Gastroesophageal sphincter (tissue), 4 donors: Measurements from ENCODE around the gene NTHL1. TPM values are rescaled to one million over a fixed set of nuclear protein-coding genes. Genes with fewer than 3 reads are reported as not detected.

Experiments
- ATAC-seq: fragments of 150-250 bp; one replicate; pipeline ENCODE4 v1.9.1; 2016; ENCODE audit warnings: mild to moderate bottlenecking, moderate library complexity
- H3K27ac ChIP-seq, 4 donors: fragments of 200-600 bp; sonication (generic) in 3 of 4; 1 replicate in 3 of 4; 2 replicates in 1 of 4; pipeline ENCODE4 v1.5.1; 2016 to 2019
- H3K27me3 ChIP-seq: fragments of 200-600 bp; sonication (generic); one replicate; pipeline ENCODE4 v1.5.1; 2019
- H3K36me3 ChIP-seq, 2 donors: fragments of 200-600 bp; sonication (generic); one replicate each; pipeline ENCODE4 v1.5.1; 2019; ENCODE audit warnings: control low read depth in 1 of 2
- H3K4me1 ChIP-seq, 3 donors: fragments of 200-600 bp; sonication (generic); 1 replicate in 2 of 3; 2 replicates in 1 of 3; pipeline ENCODE4 v1.5.1; 2016 to 2019; ENCODE audit warnings: control low read depth in 2 of 3
- H3K4me3 ChIP-seq, 2 donors: fragments of 200-600 bp; sonication (generic); one replicate each; pipeline ENCODE4 v1.5.1; 2019; ENCODE audit warnings: mild to moderate bottlenecking in 1 of 2, moderate library complexity in 1 of 2
- H3K9me3 ChIP-seq, 3 donors: fragments of 200-600 bp; sonication (generic); one replicate each; pipeline ENCODE4 v1.5.1; 2017 to 2019; ENCODE audit warnings: control low read depth in 2 of 3
- EP300 ChIP-seq: sonication (generic); formaldehyde crosslinking; IDR thresholded peaks from one replicate; pipeline ENCODE4 v1.6.1; 2017; ENCODE audit warnings: antibody characterized with exemption, mild to moderate bottlenecking
- POLR2A ChIP-seq, 2 donors: fragments of 450-650 bp; IDR thresholded peaks; one replicate each; pipeline ENCODE4 v1.6.1; 2017; ENCODE audit warnings: antibody characterized with exemption in 2 of 2, mild to moderate bottlenecking in 2 of 2, moderate library complexity in 1 of 2
- POLR2AphosphoS5 ChIP-seq: sonication (generic); formaldehyde crosslinking; IDR thresholded peaks from one replicate; pipeline ENCODE4 v1.6.1; 2017; ENCODE audit warnings: antibody characterized with exemption
- WGBS, 2 donors: methylation state at CpG; one replicate each; pipeline ENCODE4 v1.1.5; 2018; ENCODE audit warnings: low coverage in 1 of 2; 5-methylcytosine and 5-hydroxymethylcytosine counted together
- total RNA-seq, 4 donors: library from RNA; depleted of rRNA; stranded (reverse); fragments of >200 nt; gene quantifications; one replicate each; pipeline ENCODE4 v1.1.0, GENCODE V29; 2016
- TF ChIP-seq, protein P1 (sequence below), 4 experiments: fragments of 200-600 bp in 2 of 4; fragments of 450-650 bp in 2 of 4; sonication (generic) in 1 of 4; IDR thresholded peaks; one replicate each; pipeline ENCODE4 v1.5.1; 2017 to 2019; ENCODE audit warnings: antibody characterized with exemption in 4 of 4, mild to moderate bottlenecking in 2 of 4, moderate library complexity in 2 of 4

The NTHL1 gene
- total RNA-seq, 4 donors from 2014 or later, result 18.4 to 25.4 (median 21.6) TPM

DNA sequence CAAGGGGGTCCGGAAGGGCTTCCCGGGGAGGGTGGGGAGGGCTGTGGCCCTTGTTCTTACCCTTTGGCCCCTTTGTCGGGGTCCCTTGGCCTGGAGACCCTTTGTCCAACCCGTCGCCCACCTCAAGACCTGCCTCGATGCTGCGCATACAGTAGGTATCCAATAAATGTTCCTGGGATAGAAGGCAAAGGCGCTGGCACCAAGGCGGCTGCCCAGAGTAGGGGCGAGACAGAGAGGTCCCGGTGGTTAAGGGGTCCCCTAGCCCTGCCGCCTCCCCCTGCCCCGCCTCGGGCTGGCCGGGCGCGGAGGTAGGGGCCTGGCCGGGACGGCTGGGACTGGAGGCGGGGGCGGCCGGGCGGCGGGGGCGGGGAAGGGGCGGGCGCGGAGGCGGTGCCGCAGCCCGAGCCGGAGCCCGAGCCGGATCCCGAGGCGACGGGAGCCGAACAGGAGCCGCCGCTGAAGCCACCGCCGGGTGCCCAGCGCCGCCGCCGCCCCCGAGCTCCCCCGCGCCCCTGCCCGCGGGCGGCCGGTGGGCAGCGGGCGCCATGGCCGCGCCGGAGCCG is 21.1 kb downstream of the NTHL1 start, which contains the start of gene NHERF2:
NHERF2 (plus strand) TSS at position 442 of the 563 bp plus-strand sequence; CDS start at position 546, 104 bp downstream.
- peak; percentile 29 for ATAC-seq
- Histone ChIP-seq H3K27ac (peak within 1 kb of the TSS in 3 of 4 donors; percentile 76 to 85 (median 79)), H3K27me3 (peaks cover 12% of the 10 kb centered on the region), H3K4me1 (peaks cover 0 to 74% (median 30%) of the 10 kb centered on the region in 3 donors), H3K36me3 (peaks cover 0 to 11% of the 10 kb centered on the region in 2 donors), H3K9me3 (no peaks in the 10 kb centered on the region), H3K4me3 (peak within 1 kb of the TSS; percentile 57 to 79)
- 20% methylated on average over 1 of the region's 59 CpGs; no CpG with 5 or more reads in 1 of the 2 donors for WGBS, 2 donors
- TF ChIP-seq POLR2AphosphoS5, result no peak
- TF ChIP-seq, protein P1, sequence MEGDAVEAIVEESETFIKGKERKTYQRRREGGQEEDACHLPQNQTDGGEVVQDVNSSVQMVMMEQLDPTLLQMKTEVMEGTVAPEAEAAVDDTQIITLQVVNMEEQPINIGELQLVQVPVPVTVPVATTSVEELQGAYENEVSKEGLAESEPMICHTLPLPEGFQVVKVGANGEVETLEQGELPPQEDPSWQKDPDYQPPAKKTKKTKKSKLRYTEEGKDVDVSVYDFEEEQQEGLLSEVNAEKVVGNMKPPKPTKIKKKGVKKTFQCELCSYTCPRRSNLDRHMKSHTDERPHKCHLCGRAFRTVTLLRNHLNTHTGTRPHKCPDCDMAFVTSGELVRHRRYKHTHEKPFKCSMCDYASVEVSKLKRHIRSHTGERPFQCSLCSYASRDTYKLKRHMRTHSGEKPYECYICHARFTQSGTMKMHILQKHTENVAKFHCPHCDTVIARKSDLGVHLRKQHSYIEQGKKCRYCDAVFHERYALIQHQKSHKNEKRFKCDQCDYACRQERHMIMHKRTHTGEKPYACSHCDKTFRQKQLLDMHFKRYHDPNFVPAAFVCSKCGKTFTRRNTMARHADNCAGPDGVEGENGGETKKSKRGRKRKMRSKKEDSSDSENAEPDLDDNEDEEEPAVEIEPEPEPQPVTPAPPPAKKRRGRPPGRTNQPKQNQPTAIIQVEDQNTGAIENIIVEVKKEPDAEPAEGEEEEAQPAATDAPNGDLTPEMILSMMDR (IDR thresholded peaks at IDR 0.05), result no peak
- TF ChIP-seq POLR2A (IDR thresholded peaks at IDR 0.05), result no peak
- no peak for TF ChIP-seq EP300

DNA sequence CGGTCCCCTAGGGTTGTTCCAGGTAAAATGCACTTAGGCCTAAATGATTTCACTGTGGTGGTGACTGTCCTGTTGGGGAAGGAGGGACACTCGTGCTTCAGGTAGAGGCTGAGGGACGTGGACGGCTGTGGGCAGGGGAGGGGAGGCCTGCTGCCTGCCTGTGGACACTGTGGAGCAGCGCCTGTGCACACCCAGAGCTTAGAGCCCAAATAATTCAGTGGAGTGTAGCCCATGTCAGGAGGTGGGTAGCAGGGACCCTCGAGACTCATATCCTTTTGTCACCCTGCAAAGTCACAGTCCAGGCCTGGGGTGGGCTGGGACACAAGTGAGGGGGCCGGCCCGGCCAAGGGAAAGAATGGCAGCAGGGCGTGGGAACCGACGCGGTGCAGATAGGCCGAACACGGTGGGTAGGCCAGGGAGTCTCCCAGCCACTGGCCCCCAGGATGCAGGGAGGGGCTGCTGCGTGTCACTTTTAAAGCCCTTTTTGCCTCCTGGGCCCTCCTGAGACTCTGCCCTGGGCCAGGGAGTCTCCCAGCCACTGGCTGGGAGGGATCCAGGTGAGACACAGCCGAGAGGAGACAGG is 21.7 kb downstream of the NTHL1 start:
- peaks cover 0 to 73% (median 30%) of the 10 kb centered on the region in 3 donors for H3K4me1 ChIP-seq
- H3K27me3 ChIP-seq, result peaks cover 18% of the 10 kb centered on the region
- no peak for ATAC-seq
- H3K4me3 ChIP-seq, result peak overlapping the region in 1 of 2 donors; percentile 79
- peaks cover 0 to 11% of the 10 kb centered on the region in 2 donors for H3K36me3 ChIP-seq
- peak overlapping the region in 3 of 4 donors; percentile 76 to 79 (median 78) for H3K27ac ChIP-seq
- no peaks in the 10 kb centered on the region for H3K9me3 ChIP-seq
- 83 to 88% methylated on average over 1 to 4 of the region's 16 CpGs for WGBS, 2 donors
- no peak for TF ChIP-seq EP300
- no peak for TF ChIP-seq POLR2AphosphoS5
- TF ChIP-seq POLR2A (IDR thresholded peaks at IDR 0.05), result no peak
- TF ChIP-seq, protein P1 (IDR thresholded peaks at IDR 0.05), result no peak

DNA sequence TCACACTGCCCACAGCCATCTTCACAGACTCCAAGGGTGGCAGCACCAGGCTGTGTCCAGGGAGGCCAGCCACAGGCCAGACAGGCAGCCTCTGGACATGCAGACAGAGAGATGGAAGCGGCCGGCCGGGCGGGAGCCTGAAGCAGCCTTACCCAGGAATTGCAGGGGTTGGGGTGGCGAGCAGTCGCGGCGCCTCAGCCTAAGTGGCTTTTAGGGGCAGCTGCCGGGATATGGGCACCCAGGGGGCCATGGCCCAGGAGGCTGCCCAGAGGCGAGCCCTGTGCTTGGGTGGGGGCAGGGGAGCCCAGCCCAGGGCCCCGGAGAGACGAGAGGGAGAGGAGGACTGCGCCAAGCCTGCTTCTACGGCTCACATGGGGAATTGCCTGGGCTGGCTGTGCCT is 22.4 kb downstream of the NTHL1 start:
- H3K27me3 ChIP-seq, result peaks cover 25% of the 10 kb centered on the region
- peaks cover 0 to 10% of the 10 kb centered on the region in 2 donors for H3K36me3 ChIP-seq
- TF ChIP-seq, protein P1 (IDR thresholded peaks at IDR 0.05), result no peak
- TF ChIP-seq POLR2A (IDR thresholded peaks at IDR 0.05) (no peak), EP300 (no peak), POLR2AphosphoS5 (no peak)
- H3K4me3 ChIP-seq, result no peak overlapping the region
- H3K27ac ChIP-seq, result peak overlapping the region in 1 of 4 donors; percentile 78
- ATAC-seq, result no peak
- no CpG with 5 or more reads among the region's 14 CpGs for WGBS, 2 donors
- no peaks in the 10 kb centered on the region for H3K9me3 ChIP-seq
- peaks cover 0 to 74% (median 34%) of the 10 kb centered on the region in 3 donors for H3K4me1 ChIP-seq

DNA sequence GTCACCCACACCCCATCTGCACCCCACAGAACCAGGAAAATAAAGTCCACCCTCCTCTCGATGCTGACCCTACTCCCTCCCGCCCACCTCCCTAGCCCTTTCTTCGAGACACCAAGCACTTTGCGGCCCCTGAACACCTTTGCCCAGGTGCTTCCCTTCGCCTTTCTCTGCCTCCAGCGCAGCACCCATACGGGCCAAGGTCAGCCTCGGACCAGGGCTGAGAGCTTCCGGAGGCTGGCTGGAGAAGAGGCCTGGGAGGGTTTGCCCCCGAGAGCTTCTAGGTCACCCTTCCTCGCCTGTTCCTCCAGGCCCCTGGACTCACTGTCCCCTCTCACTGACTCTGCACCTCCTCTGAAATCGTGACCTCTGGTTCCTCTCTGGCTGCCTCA is 23.6 kb downstream of the NTHL1 start:
- 79 to 100% methylated on average over 1 to 12 of the region's 12 CpGs for WGBS, 2 donors
- peaks cover 0 to 77% (median 39%) of the 10 kb centered on the region in 3 donors for H3K4me1 ChIP-seq
- peaks cover 37% of the 10 kb centered on the region for H3K27me3 ChIP-seq
- peak overlapping the region in 3 of 4 donors; percentile 68 to 75 (median 75) for H3K27ac ChIP-seq
- H3K4me3 ChIP-seq, result peak overlapping the region in 1 of 2 donors; percentile 37
- TF ChIP-seq POLR2AphosphoS5, result no peak
- no peaks in the 10 kb centered on the region for H3K36me3 ChIP-seq
- ATAC-seq, result no peak
- H3K9me3 ChIP-seq, result no peaks in the 10 kb centered on the region

DNA sequence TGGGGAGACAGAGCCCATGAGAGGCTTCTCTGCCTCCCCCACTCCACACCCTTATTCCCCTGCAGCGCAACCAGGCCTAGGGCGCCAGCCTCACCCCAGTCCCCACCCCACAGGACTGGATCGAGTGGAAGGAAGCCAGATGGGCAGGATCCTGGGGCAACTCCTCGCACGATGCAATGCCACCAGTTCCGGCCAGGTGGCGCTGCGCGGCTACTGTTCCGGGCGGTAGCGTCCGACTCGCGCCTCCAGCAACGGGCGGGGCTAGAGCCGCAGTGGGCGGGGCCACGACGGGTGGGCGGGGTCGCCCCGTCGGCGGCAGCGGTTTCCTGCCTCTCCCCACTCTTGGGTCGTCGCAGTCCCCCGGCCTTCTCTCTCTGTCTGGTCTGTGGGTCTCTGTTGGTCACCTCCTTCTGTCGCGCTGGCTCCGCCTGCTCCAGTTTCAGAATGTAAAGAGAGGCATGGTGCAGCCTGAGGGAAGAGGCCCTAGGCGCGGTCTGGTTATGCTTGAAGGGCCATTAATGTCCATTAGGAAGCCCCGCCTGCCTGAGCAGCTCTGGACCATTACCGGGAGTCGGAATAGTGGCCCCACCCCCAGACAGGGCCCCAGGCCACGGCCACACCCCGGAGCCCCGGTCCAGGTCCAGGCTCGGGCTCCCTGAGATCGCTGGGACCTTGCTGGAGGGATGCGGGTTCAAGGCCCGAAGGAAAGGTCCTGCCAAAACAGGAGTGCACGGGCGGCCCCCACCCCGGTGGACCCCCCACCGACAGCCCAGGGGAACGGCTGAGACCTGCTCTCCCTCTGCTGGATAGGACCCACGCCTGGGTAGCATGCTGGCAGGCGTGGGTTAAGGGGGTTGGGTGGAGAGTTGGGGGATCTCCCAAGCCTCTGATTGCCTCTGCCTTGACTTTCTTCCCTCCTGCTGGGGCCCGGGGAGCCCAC is 24.3 kb downstream of the NTHL1 start:
- TF ChIP-seq POLR2A (IDR thresholded peaks at IDR 0.05) (no peak), POLR2AphosphoS5 (peak; percentile 47), EP300 (no peak)
- TF ChIP-seq, protein P1 (IDR thresholded peaks at IDR 0.05), result peak in 3 of 4 experiments; percentile 99
- peaks cover 0 to 71% (median 34%) of the 10 kb centered on the region in 3 donors for H3K4me1 ChIP-seq
- 48% methylated on average over 8 of the region's 53 CpGs; no CpG with 5 or more reads in 1 of the 2 donors for WGBS, 2 donors
- H3K4me3 ChIP-seq, result peak overlapping the region in 1 of 2 donors; percentile 37
- peak overlapping the region in 3 of 4 donors; percentile 68 to 75 (median 75) for H3K27ac ChIP-seq
- no peaks in the 10 kb centered on the region for H3K9me3 ChIP-seq
- peaks cover 44% of the 10 kb centered on the region for H3K27me3 ChIP-seq
- ATAC-seq, result peak; percentile 83
- H3K36me3 ChIP-seq, result no peaks in the 10 kb centered on the region
